Measurements from ENCODE around the gene GPR26. TPM values are rescaled to one million over a fixed set of nuclear protein-coding genes. Genes with fewer than 3 reads are reported as not detected.
A peak's percentile ranks its signal among the peaks of the same experiment; 100 is the strongest.

The GPR26 gene
- total RNA-seq, 2 donors from 2014 or later, result not detected

DNA sequence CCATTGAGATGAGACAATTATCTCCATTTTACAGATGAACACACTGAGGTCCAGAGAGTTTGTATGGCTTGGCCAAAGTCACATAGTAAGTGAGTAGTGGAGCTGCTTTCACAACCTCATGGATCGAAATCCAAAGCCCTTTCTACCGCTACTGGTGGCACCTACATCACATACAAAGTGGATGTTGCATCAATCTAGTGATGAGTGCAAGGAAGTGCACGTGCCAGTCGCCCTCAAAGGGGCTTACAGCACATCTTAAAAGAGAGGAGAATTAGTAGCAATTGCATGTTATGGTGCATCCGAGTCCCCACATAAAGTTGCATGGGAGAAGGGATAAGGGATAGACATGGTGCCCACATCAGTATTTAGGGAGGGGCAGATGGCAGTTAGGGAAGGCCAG lies 31.0 kb upstream of the GPR26 start:
- Histone ChIP-seq H3K4me1 (no peaks in the 10 kb centered on the region), H3K36me3 (no peaks in the 10 kb centered on the region), H3K27me3 (no peaks in the 10 kb centered on the region), H3K4me3 (no peak overlapping the region), H3K27ac (no peak overlapping the region), H3K9me3 (peaks cover 0 to 5% of the 10 kb centered on the region in 2 donors)
- peak; percentile 40 for DNase-seq (ENCODE audit: low spot score)
- TF ChIP-seq, protein P1, sequence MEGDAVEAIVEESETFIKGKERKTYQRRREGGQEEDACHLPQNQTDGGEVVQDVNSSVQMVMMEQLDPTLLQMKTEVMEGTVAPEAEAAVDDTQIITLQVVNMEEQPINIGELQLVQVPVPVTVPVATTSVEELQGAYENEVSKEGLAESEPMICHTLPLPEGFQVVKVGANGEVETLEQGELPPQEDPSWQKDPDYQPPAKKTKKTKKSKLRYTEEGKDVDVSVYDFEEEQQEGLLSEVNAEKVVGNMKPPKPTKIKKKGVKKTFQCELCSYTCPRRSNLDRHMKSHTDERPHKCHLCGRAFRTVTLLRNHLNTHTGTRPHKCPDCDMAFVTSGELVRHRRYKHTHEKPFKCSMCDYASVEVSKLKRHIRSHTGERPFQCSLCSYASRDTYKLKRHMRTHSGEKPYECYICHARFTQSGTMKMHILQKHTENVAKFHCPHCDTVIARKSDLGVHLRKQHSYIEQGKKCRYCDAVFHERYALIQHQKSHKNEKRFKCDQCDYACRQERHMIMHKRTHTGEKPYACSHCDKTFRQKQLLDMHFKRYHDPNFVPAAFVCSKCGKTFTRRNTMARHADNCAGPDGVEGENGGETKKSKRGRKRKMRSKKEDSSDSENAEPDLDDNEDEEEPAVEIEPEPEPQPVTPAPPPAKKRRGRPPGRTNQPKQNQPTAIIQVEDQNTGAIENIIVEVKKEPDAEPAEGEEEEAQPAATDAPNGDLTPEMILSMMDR (IDR thresholded peaks at IDR 0.05), result no peak

DNA sequence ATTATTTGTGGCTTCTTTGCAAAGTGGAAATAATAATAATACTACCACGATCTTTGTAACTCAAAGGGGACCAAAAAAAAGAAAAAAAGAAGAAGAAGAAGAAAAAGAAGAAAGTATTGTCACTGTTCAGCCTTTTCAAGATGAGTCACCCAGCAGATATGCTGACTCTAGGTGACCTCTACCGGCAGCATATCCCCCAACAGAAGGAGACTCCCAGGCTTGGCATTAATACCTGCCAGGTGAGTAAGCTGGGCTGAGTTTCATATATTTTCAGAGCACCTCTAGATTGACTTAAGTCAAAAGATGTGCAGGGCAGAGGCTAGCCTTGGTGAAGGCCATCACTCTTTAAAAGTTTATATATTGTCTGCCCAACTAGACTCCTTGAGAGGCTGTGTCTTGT lies 30.4 kb upstream of the GPR26 start:
- Histone ChIP-seq H3K4me3 (no peak overlapping the region), H3K36me3 (no peaks in the 10 kb centered on the region), H3K27ac (no peak overlapping the region), H3K9me3 (peaks cover 0 to 4% of the 10 kb centered on the region in 2 donors), H3K27me3 (no peaks in the 10 kb centered on the region), H3K4me1 (no peaks in the 10 kb centered on the region)
- DNase-seq (ENCODE audit: low spot score), result peak; percentile 18
- TF ChIP-seq, protein P1 (IDR thresholded peaks at IDR 0.05), result no peak

DNA sequence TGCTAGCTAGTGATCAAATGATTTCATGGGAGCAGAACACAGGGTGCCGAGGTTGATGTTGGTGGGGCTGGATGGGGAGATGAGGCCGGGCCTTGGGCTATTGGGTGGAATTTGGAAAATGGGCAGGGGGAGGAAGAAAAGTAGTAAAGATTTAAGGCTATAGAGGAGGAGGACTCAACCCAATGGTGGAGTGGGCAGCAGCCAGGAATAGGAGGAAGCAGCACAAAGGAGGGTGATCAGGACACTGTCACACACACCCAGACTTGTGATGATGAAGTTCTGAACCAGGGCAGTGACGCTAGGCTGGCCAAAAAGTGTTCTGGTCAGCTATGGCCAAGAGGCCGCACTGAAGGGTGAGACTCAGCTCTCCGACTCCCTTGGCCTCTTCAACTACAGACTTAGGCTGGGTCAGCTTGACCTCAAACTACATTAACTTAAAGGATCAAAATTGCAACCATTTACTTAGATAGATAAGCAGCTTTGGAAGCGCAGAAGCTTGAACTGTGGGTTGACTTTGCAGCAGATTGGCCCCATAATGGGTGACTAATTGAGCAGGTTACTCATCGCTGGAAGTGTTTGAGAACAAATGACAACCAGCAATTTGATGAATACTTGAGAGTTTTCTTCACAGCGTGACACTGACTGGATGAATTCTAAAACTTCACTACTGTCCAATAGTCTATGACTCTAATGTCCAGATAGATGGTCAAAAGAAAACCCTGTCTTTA lies 29.4 kb upstream of the GPR26 start:
- peaks cover 0 to 4% of the 10 kb centered on the region in 2 donors for H3K9me3 ChIP-seq
- no peaks in the 10 kb centered on the region for H3K36me3 ChIP-seq
- H3K27ac ChIP-seq, result no peak overlapping the region
- no peak overlapping the region for H3K4me3 ChIP-seq
- peak; percentile 30 for DNase-seq (ENCODE audit: low spot score)
- no peaks in the 10 kb centered on the region for H3K27me3 ChIP-seq
- TF ChIP-seq, protein P1 (IDR thresholded peaks at IDR 0.05), result no peak
- no peaks in the 10 kb centered on the region for H3K4me1 ChIP-seq

DNA sequence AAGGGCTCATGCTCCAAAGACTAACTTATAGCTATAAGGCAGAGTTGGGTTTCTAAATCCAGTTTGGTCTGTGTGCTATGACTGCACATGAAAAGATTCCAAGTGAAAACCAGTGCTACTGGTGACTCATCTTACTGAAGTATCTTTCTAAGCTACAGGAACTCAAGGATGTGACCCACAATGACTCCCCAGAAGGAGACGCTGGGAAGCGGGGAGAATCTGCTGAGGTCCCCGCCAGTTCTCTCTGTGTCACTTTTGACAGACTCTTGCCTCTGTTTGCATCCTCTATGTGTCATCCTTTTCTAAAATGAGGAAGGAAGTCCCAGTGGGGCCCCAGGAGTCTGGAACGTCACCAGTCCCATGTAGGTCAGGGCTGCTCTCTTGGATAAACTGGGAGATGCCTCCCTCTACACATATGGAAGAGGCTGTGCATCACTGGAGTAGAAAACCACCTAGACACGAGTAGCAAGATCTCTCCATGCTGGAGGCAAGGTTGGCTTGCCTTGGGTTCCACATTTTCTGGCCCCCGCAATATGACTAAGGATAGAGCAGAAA lies 28.8 kb upstream of the GPR26 start:
- TF ChIP-seq, protein P1 (IDR thresholded peaks at IDR 0.05), result no peak
- no peaks in the 10 kb centered on the region for H3K27me3 ChIP-seq

DNA sequence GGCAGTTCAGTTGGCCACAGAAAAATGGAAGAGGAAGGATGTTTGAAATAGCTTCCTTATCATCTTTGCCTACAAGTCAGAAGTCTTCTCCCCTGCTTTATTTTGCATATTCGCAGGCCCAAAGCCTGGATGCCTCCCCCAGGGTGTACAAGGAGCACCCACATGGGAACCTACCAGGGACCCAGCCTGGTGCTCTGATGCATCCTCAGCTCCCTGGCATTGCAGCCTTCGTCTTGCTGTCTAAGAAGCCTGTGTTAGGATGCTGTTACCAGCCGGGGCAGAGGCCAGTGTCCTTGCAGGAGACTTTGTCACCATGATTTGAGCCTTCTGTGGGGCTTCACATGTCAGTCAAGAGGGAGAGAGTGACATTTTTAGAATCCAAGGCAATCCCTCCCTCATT lies 27.0 kb upstream of the GPR26 start:
- TF ChIP-seq, protein P1 (IDR thresholded peaks at IDR 0.05), result no peak
- no peak for DNase-seq (ENCODE audit: low spot score)
- no peaks in the 10 kb centered on the region for H3K9me3 ChIP-seq
- no peaks in the 10 kb centered on the region for H3K27me3 ChIP-seq
- H3K4me3 ChIP-seq, result no peak overlapping the region
- H3K27ac ChIP-seq, result no peak overlapping the region
- no peaks in the 10 kb centered on the region for H3K36me3 ChIP-seq
- no peaks in the 10 kb centered on the region for H3K4me1 ChIP-seq

More for the DNA sequence above, 28.8 kb upstream of the GPR26 start:
- Histone ChIP-seq H3K36me3 (no peaks in the 10 kb centered on the region), H3K4me1 (no peaks in the 10 kb centered on the region), H3K4me3 (no peak overlapping the region), H3K27ac (no peak overlapping the region), H3K9me3 (no peaks in the 10 kb centered on the region)
- DNase-seq (ENCODE audit: low spot score), result peak; percentile 40

All from right atrium auricular region (tissue), 2 donors.